K562 (cell line): ENCODE measurements around the gene FGFRL1. TPM values are rescaled to one million over a fixed set of nuclear protein-coding genes. Genes with fewer than 3 reads are reported as not detected.

ENCODE experiments used
- ARID4B ChIP-seq: sonication (generic); formaldehyde crosslinking; IDR thresholded peaks from 2 replicates; pipeline ENCODE4 v1.8.0; 2022; ENCODE audit warnings: mild to moderate bottlenecking, missing genetic modification reagents
- E2F1 ChIP-seq: sonication (generic); formaldehyde crosslinking; IDR thresholded peaks from 2 replicates; pipeline ENCODE4 v1.8.1; 2023; ENCODE audit warnings: mild to moderate bottlenecking, missing genetic modification reagents, moderate library complexity
- E2F6 ChIP-seq, 2 experiments: IDR thresholded peaks; 2 replicates each; pipeline ENCODE4 v1.6.1; 2011; ENCODE audit warnings: borderline replicate concordance in 1 of 2, control low read depth in 1 of 2, low read depth in 1 of 2, low read length in 1 of 2, mild to moderate bottlenecking in 1 of 2, mixed read lengths in 1 of 2, moderate library complexity in 1 of 2; ENCODE audit not compliant: insufficient read depth in 1 of 2, insufficient read length in 1 of 2, poor library complexity in 1 of 2, severe bottlenecking in 1 of 2; ENCODE audit errors: extremely low read depth in 1 of 2
- MGA ChIP-seq: fragments of 450-650 bp; IDR thresholded peaks from 2 replicates; pipeline ENCODE4 v1.6.1; 2016; ENCODE audit warnings: mild to moderate bottlenecking, moderate library complexity
- RUNX1 ChIP-seq: sonication (generic); IDR thresholded peaks from 2 replicates; pipeline ENCODE4 v1.6.1; 2016; ENCODE audit warnings: antibody characterized with exemption, low read depth
- SAFB2 ChIP-seq: fragments of 200-400 bp; formaldehyde crosslinking; IDR thresholded peaks from 2 replicates; pipeline ENCODE4 v1.6.1; 2018; ENCODE audit warnings: borderline replicate concordance, low read length, low read depth, moderate library complexity; ENCODE audit not compliant: severe bottlenecking
- TCF15 ChIP-seq: fragments of 250-450 bp; sonication (Bioruptor Pico); IDR thresholded peaks from 2 replicates; pipeline ENCODE4 v1.8.0; 2022; ENCODE audit warnings: moderate library complexity, mild to moderate bottlenecking, inconsistent platforms
- polyA plus RNA-seq, 8 experiments: library from polyadenylated mRNA; depleted of rRNA in 4 of 8; stranded (reverse) in 5 of 8; unstranded in 3 of 8; fragments of >200 nt; fragmentation: Nextera tagmentation in 2 of 8; fragmentation: Illumina TruSeq in 1 of 8; extraction: Ambion mirVana in 2 of 8; extraction: Trizol in 1 of 8; gene quantifications; 2 replicates each; pipeline versions ENCODE4 v1.2.1 to v1.2.3, GENCODE V29; 2011 to 2014; ENCODE audit warnings: inconsistent platforms in 1 of 8, missing spikeins in 1 of 8
- total RNA-seq, 7 experiments: library from RNA; depleted of rRNA in 6 of 7; stranded (reverse); fragments of >200 nt in 6 of 7; fragmentation: Illumina TruSeq in 2 of 7; extraction: Trizol in 2 of 7; gene quantifications; 2 replicates each; pipeline versions ENCODE4 v1.2.1 to v1.2.3, GENCODE V29; 2011 to 2021; ENCODE audit warnings: low replicate concordance in 1 of 7

FGFRL1 gene
- total and polyA plus RNA-seq, 9 of the 15 experiments (the other 6 are each of a cell fraction or from before 2014, with no cell fraction given) = 0.34 to 49.9 (median 14.6) TPM

GRCh38 chr4:1065732-1066131 lies 54.3 kb downstream of the FGFRL1 start (continued):
- no peak for TF ChIP-seq MGA
- no peak for TF ChIP-seq SAFB2
- TF ChIP-seq ARID4B (CRISPR knock-in tag) = no peak
- TF ChIP-seq RUNX1 = no peak
- TF ChIP-seq TCF15 (CRISPR knock-in tag) = no peak
- no peak for TF ChIP-seq E2F6 (IDR thresholded peaks at IDR 0.05; ENCODE audit: borderline replicate concordance in 1 of 2, extremely low read depth in 1 of 2, insufficient read depth in 1 of 2, insufficient read length in 1 of 2, low read depth in 1 of 2, low read length in 1 of 2, poor library complexity in 1 of 2, severe bottlenecking in 1 of 2)
- no peak for TF ChIP-seq E2F1 (CRISPR knock-in tag)
